Right lobe of liver (tissue), 4 donors: ENCODE results near the gene ELOVL6.

Source experiments
- CTCF ChIP-seq, 4 donors: fragments of 200-600 bp in 3 of 4; fragments of 450-650 bp in 1 of 4; IDR thresholded peaks; one replicate each; pipeline versions ENCODE4 v1.5.1 to v1.8.0; 2016 to 2022; ENCODE audit warnings: antibody characterized with exemption in 4 of 4, mild to moderate bottlenecking in 2 of 4
- POLR2A ChIP-seq: fragments of 450-650 bp; IDR thresholded peaks from one replicate; pipeline ENCODE4 v1.6.1; 2017; ENCODE audit warnings: antibody characterized with exemption, mild to moderate bottlenecking
- donor health status: DM: no; HTN: no; CAD: no.
- donor health status: DM: no; HTN: no; CAD: no.
- donor health status: DM: no; HTN: yes; CAD: no.

- no peak for TF ChIP-seq CTCF (IDR thresholded peaks at IDR 0.05)
- TF ChIP-seq POLR2A: no peak
Observed at GRCh38 chr4:110224142-110224541, 25.7 kb upstream of the ELOVL6 start.
